A673 (cell line): ENCODE data around the gene KRTAP10-2.

Source experiments
- CTCF ChIP-seq: fragments of 300-800, 200-600 bp; sonication (generic); conservative IDR thresholded peaks from 2 replicates; pipeline ENCODE4 v1.5.1; 2017; ENCODE audit warnings: low read depth, mild to moderate bottlenecking, antibody characterized with exemption, low read length, moderate library complexity, mixed read lengths
- EZH2 ChIP-seq: fragments of 200-600 bp; sonication (generic); IDR thresholded peaks from 2 replicates; pipeline ENCODE4 v1.6.1; 2017; ENCODE audit warnings: borderline replicate concordance, low read depth, mild to moderate bottlenecking, mixed read lengths, antibody characterized with exemption, low read length; ENCODE audit not compliant: poor library complexity, severe bottlenecking

- TF ChIP-seq CTCF, result no peak
- TF ChIP-seq EZH2, result no peak
Observed at GRCh38 chr21:44520326-44521300, 30.7 kb downstream of the KRTAP10-2 start.
